ENCODE data around the gene UBE2G2.

The UBE2G2 gene

DNA sequence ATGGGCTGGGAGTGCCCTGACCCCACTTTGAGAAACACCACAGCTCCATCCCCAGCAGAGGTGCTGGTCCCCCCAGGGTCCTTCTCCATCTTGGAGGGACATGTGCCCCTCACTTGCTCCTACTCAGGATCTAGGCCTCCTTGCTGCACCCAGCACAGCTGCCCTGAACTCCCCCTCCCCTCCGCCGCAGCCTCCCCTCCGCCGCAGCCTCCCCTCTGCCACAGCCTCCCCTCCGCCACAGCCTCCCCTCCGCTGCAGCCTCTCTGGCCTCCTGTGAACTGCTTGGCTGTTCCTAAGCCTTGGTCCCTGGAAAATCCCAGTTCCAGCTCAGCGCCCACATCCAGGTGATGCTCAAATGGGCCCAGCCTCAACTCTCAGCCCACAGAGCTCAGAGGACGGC is 74.3 kb downstream of the UBE2G2 start:
- DNase-seq (ENCODE audit: low read depth in 2 of 2), result no peak

DNA sequence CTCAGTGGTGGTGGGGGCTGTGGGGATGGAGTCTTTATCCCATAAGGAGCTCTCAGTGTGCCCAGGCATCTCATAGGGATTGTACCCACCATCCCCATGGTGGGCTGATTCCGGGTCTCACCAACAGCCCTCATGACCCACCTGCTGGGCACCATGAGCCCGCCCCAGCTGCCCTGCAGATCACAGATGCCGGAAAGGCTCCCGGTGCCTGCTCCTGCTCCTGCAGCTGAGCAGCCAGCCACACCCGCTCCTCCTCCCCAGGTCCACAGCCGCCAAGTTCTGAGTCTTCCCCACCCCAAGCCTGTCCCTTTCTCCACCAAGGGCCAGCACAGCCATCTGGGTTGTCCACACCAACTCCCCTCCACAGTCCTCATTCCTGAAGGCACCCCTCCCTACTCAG is 74.8 kb downstream of the UBE2G2 start:
- no peak for DNase-seq (ENCODE audit: low read depth in 2 of 2)

DNA sequence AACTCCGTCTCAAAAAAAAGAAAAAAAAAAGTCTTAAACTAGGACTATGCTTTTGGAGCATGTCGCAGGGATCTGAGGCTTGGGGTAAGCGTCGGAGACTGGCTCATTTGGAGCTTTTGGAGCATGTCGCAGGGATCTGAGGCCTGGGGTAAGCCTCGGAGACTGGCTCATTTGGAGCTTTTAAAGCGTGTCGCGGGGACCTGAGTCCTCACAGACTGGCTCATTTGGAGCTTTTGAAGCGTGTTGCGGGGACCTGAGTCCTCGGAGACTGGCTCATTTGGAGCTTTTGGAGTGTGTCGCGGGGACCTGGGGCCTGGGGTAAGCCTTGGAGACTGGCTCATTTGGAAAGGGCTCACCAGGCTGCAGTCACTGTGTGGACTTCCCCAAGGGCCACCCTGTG is 76.7 kb downstream of the UBE2G2 start:
- DNase-seq (ENCODE audit: low read depth in 2 of 2), result no peak

DNA sequence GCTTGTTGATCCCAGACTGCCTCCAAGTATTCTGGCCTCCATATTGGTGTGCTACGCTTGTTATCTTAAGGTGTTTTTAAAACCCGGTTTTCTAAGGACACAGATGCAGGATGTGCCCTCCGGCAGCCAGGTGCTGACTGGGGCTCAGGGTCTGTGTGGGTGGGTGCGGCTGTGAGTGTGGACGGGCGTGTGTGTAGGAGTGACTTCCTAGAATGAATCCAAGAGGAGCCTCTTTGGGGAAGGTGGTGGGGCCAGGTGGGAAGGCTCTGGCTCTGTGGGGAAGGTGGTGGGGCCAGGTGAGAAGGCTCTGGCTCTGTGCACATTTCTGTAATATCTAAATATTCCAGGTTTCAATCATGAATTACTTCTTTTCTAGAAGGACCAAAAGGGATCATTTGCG is 77.4 kb downstream of the UBE2G2 start:
- no peak for DNase-seq (ENCODE audit: low read depth in 2 of 2)

DNA sequence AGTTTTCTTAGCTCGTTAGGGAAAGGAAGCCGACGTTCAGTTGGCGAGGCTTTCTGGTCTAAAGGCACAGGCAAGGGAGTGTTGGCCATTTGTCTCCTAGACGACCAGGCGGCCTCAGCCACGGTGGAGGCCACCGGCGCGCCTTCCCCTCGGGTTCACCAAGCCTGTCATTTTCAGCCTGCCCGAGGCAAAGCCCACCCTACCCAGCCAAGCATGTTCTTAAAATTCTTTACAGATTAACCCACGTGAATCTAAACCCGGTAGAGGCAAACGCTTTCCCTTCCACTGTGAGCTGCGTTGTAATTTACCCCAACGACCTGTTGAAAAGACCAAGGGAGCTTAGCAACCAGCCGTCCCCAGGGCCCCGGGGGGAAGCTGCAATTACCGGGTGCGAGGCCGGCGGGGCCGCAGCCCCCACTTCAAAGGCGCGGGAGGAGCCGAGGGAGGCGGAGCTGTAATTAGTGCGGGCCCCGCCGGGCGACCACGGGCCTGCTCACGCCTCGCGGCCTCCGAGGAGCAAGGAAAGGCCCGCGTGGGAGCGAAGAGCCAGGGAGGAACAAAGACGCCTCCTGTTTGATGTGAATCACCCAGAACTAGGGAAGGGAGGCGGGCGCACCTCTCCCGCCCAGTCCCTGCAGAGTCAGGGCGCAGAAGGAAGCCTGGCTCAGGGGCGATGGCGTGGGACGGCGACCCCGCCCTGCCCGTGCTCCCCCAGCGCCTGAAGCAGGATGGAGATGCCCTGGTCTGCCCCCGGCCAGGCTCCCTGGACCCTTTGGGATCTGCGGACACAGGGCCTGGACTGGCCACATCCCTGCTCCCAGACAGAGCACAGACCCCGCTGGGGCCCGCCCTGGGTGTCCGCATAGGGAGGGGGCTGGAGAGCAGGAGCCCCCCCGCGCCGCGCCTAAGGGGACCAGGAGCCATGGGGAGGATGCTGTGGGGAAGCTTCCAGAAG is 78.2 kb downstream of the UBE2G2 start:
- no peak for DNase-seq (ENCODE audit: low read depth in 2 of 2)

DNA sequence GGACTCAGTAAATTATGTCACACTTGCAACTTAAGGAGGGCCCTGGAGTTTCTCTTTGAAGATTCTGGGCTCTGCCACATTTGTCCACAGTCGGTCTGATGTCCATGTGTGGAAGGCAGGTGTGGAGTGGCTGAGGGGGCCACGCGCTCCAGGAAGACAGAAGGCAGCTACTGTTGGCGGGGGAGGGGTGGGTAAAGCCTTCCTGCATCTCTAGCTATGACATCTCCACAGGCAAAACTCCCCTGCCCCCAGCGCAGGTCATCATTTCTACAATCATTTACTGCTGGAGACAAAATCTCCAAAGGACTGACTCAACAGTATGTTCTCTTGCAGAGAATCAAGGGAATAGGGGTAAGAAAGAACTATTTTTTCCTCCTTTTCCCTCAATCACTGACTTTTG is 78.9 kb downstream of the UBE2G2 start:
- no peak for DNase-seq (ENCODE audit: low read depth in 2 of 2)

DNA sequence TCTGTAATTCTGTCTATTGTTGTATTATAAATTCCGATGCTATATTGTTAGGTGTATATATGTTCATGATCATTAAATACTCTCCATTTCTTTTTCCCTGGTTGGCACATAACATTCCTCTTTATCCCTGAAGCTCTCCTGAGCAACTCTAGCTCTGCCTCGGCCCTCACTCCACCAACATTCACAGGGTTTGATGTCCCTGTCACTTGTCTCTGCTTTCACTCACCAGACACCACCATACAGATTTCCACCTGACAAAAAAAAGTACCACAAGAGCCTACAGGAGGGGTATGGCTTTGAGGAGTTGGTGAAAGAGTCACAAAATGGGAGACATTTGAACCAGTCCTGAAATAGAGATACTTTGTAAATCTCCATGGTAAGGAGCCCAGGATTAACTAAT is 81.5 kb downstream of the UBE2G2 start:
- DNase-seq (ENCODE audit: low read depth in 2 of 2), result no peak

Data from stimulated activated CD8-positive, alpha-beta memory T cell treated with anti-CD3 and anti-CD28 coated beads, Interleukin-2, amount 100 ng/mL, for 1 hour (primary cell).